ENCODE data around the gene FNDC1.
"Not testable (repeated sequence)": the region's sequence is repeated elsewhere in the genome, so short reads cannot be mapped to it uniquely, and the experiment has no call there.

FNDC1 gene

GRCh38 chr6:159261995-159262394 is 92.8 kb downstream of the FNDC1 start:
- DNase-seq: no peak

- no peak for DNase-seq
These were observed 93.4 kb downstream of the FNDC1 start for GRCh38 chr6:159262586-159262985.

- no peak for DNase-seq
These were observed 98.0 kb downstream of the FNDC1 start for GRCh38 chr6:159267165-159267564.

- no peak for DNase-seq
These were observed 99.3 kb downstream of the FNDC1 start for GRCh38 chr6:159268511-159268910.

GRCh38 chr6:159271257-159271656 is 102.1 kb downstream of the FNDC1 start:
- no peak for DNase-seq

- DNase-seq: no peak
These were observed 109.4 kb downstream of the FNDC1 start for GRCh38 chr6:159278626-159279025.

- DNase-seq: no peak
These were observed 110.6 kb downstream of the FNDC1 start for GRCh38 chr6:159279790-159280277.

GRCh38 chr6:159282421-159282820 is 113.2 kb downstream of the FNDC1 start:
- no peak for DNase-seq

- not testable (repeated sequence) for DNase-seq
These were observed 115.5 kb downstream of the FNDC1 start for GRCh38 chr6:159284661-159285060.

- no peak for DNase-seq
These were observed 129.6 kb downstream of the FNDC1 start for GRCh38 chr6:159298840-159299239.

GRCh38 chr6:159299566-159299965 is 130.4 kb downstream of the FNDC1 start:
- no peak for DNase-seq

GRCh38 chr6:159301277-159301676 is 132.1 kb downstream of the FNDC1 start:
- no peak for DNase-seq

- DNase-seq: no peak
These were observed 132.8 kb downstream of the FNDC1 start for GRCh38 chr6:159301810-159302593.

- no peak for DNase-seq
These were observed 133.4 kb downstream of the FNDC1 start for GRCh38 chr6:159302594-159302992.

GRCh38 chr6:159303159-159303558 is 134.0 kb downstream of the FNDC1 start:
- DNase-seq: no peak

- DNase-seq: no peak
These were observed 134.6 kb downstream of the FNDC1 start for GRCh38 chr6:159303784-159304183.

GRCh38 chr6:159304641-159305040 is 135.4 kb downstream of the FNDC1 start:
- DNase-seq: no peak

- DNase-seq: no peak
These were observed 136.0 kb downstream of the FNDC1 start for GRCh38 chr6:159305159-159305558.

- DNase-seq: no peak
These were observed 136.8 kb downstream of the FNDC1 start for GRCh38 chr6:159305804-159306537.

GRCh38 chr6:159307246-159307790 is 138.1 kb downstream of the FNDC1 start:
- DNase-seq: no peak

- no peak for DNase-seq
These were observed 139.0 kb downstream of the FNDC1 start for GRCh38 chr6:159308198-159308597.

- DNase-seq: no peak
These were observed 140.5 kb downstream of the FNDC1 start for GRCh38 chr6:159309723-159310122.

GRCh38 chr6:159311618-159312017 is 142.4 kb downstream of the FNDC1 start:
- DNase-seq: no peak

- DNase-seq: no peak
These were observed 143.0 kb downstream of the FNDC1 start for GRCh38 chr6:159312206-159312605.

Data from NCI-H187 (cell line).